Endothelial cell of umbilical vein (primary cell): ENCODE results near the gene TRMO. TPM values are rescaled to one million over a fixed set of nuclear protein-coding genes. Genes with fewer than 3 reads are reported as not detected.
"Not testable (repeated sequence)": the region's sequence is repeated elsewhere in the genome, so short reads cannot be mapped to it uniquely, and the experiment has no call there.

Source experiments
- BruUV-seq: library from RNA; stranded (reverse); fragments of 400-500 nt; replicated peaks from 2 replicates; lab custom pipeline; 2021; lab: Mats Ljungman, UMichigan
- CTCF ChIA-PET: fragments of 300-600, 350-600 bp; sonication (Branson Sonifier 250); formaldehyde crosslinking; loops from one replicate; lab custom pipeline; 2021; ENCODE audit warnings: antibody characterized with exemption, inconsistent platforms; lab: Charles Lee
- POLR2A ChIA-PET: fragments of 300-600, 350-600 bp; sonication (Branson Sonifier 250); formaldehyde crosslinking; loops from one replicate; lab custom pipeline; 2021; ENCODE audit warnings: antibody characterized with exemption, inconsistent platforms; lab: Charles Lee
- DNase-seq: peaks from one replicate; pipeline ENCODE4 v3.0.0-alpha.2; 2011; ENCODE audit warnings: low read depth, low spot score
- FAIRE-seq: peaks from 2 replicates; lab custom pipeline; 2011; peaks lifted over from hg19 to GRCh38; lab: Jason Lieb, UNC
- H2AFZ ChIP-seq: 2 replicates; pipeline ENCODE4 v1.6.0; 2012; ENCODE audit warnings: low read depth, low read length, control low read depth, inconsistent platforms
- H3K27ac ChIP-seq: 2 replicates; pipeline ENCODE4 v1.5.1; 2011; ENCODE audit warnings: low read depth, mild to moderate bottlenecking, control low read depth, low read length, moderate library complexity; ENCODE audit not compliant: insufficient read depth
- H3K27me3 ChIP-seq, 2 experiments: 2 replicates each; pipeline versions ENCODE4 v1.6.0 to v1.6.1; 2011; ENCODE audit warnings: low read length in 2 of 2, mixed read lengths in 1 of 2; ENCODE audit not compliant: control insufficient read depth in 2 of 2, insufficient read depth in 2 of 2
- H3K36me3 ChIP-seq, 2 experiments: 2 replicates in 1 of 2; 3 replicates in 1 of 2; pipeline ENCODE4 v1.5.1; 2011; ENCODE audit warnings: low read length in 2 of 2, mild to moderate bottlenecking in 1 of 2, moderate library complexity in 1 of 2; ENCODE audit not compliant: control insufficient read depth in 2 of 2, insufficient read depth in 2 of 2; ENCODE audit errors: extremely low read depth in 1 of 2
- H3K4me1 ChIP-seq: 3 replicates; pipeline ENCODE4 v1.5.1; 2011; ENCODE audit warnings: mild to moderate bottlenecking, low read length; ENCODE audit not compliant: control insufficient read depth, insufficient read depth; ENCODE audit errors: extremely low read depth
- H3K4me2 ChIP-seq: 2 replicates; pipeline ENCODE4 v1.6.1; 2011; ENCODE audit warnings: low read length, control low read depth, mixed read lengths; ENCODE audit not compliant: insufficient read depth
- H3K4me3 ChIP-seq, 3 experiments: fragments of 200-600 bp in 1 of 3; sonication (generic), shearing (Covaris generic) in 1 of 3; replicated peaks in 1 of 3; 2 replicates each; pipeline ENCODE4 v1.5.1; 2011 to 2016; ENCODE audit warnings: control low read depth in 3 of 3, low read length in 3 of 3, mild to moderate bottlenecking in 2 of 3, inconsistent platforms in 1 of 3, low read depth in 1 of 3, moderate library complexity in 1 of 3; ENCODE audit not compliant: insufficient read depth in 1 of 3
- H3K79me2 ChIP-seq: 2 replicates; pipeline ENCODE4 v1.6.0; 2012; ENCODE audit warnings: low read length, inconsistent platforms; ENCODE audit not compliant: control insufficient read depth, insufficient read depth
- H3K9ac ChIP-seq: replicated peaks from 2 replicates; pipeline ENCODE3; 2011; ENCODE audit warnings: low read length, control low read depth; ENCODE audit not compliant: insufficient read depth; ENCODE audit errors: extremely low read depth
- H3K9me1 ChIP-seq: replicated peaks from 3 replicates; pipeline ENCODE4 v1.6.0; 2011; ENCODE audit warnings: mild to moderate bottlenecking, low read length; ENCODE audit not compliant: control insufficient read depth, insufficient read depth; ENCODE audit errors: extremely low read depth
- H3K9me3 ChIP-seq: replicated peaks from 2 replicates; pipeline ENCODE4 v1.5.1; 2012; ENCODE audit warnings: low read length, inconsistent platforms; ENCODE audit not compliant: control insufficient read depth, insufficient read depth
- H4K20me1 ChIP-seq: replicated peaks from 2 replicates; pipeline ENCODE3; 2011; ENCODE audit warnings: mild to moderate bottlenecking, low read length; ENCODE audit not compliant: control insufficient read depth, insufficient read depth; ENCODE audit errors: extremely low read depth
- CTCF ChIP-seq, 2 donors: IDR thresholded peaks; 1 replicate in 1 of 2; 2 replicates in 1 of 2; pipeline ENCODE4 v1.5.1; 2011; ENCODE audit warnings: low read length in 2 of 2, mild to moderate bottlenecking in 2 of 2, moderate library complexity in 2 of 2, control low read depth in 1 of 2, inconsistent platforms in 1 of 2, low read depth in 1 of 2; ENCODE audit not compliant: insufficient read depth in 1 of 2; ENCODE audit errors: extremely low read depth in 1 of 2
- JUN ChIP-seq: IDR thresholded peaks from 2 replicates; pipeline ENCODE4 v1.6.1; 2011; ENCODE audit warnings: borderline replicate concordance, low read depth; ENCODE audit not compliant: insufficient read length, insufficient read depth
- dilution Hi-C: fragments of 300-500 bp; cut with MboI; formaldehyde crosslinking; loops from one replicate; pipeline ENCODE4 v1.15.0; 2019; ENCODE audit warnings: low sequenced_read_pairs; ENCODE audit not compliant: extremely low pct_ligation_motif_present
- intact Hi-C: fragments of 100-400 bp; cut with micrococcal nuclease; formaldehyde crosslinking; loops from one replicate; pipeline ENCODE4 v1.10.0; 2022
- polyA plus RNA-seq, 4 experiments: library from polyadenylated mRNA; depleted of rRNA in 3 of 4; stranded (reverse) in 3 of 4; unstranded in 1 of 4; fragments of >200 nt; gene quantifications; 2 replicates each; pipeline versions ENCODE4 v1.2.1 to v1.2.3, GENCODE V29; 2011 to 2012; ENCODE audit warnings: missing spikeins in 1 of 4
- total RNA-seq: library from RNA; stranded (reverse); gene quantifications from 2 replicates; pipeline ENCODE4 v1.2.3, GENCODE V29; 2021

TRMO gene
- total and polyA plus RNA-seq, 2 donors (not counting 3 experiments of a cell fraction or from before 2014, with no cell fraction given): 10.1 to 11.9 TPM

GRCh38 chr9:97954550-97954989, 32.3 kb upstream of the TRMO start:
- BruUV-seq: no TSS peak
- POLR2A ChIA-PET: no interaction called here
- no peak overlapping the region for H3K4me2 ChIP-seq
- H3K36me3 ChIP-seq: no peaks in the 10 kb centered on the region
- H3K79me2 ChIP-seq: no peaks in the 10 kb centered on the region
- no peaks in the 10 kb centered on the region for H3K4me1 ChIP-seq
- CTCF ChIA-PET: interaction anchor here (0.9 kb wide), 1 partner anchor 10 kb away, joined by 3 read pairs; no protein-coding TSS in a partner anchor
- H2AFZ ChIP-seq: no peak overlapping the region
- H3K27ac ChIP-seq: no peak overlapping the region
- no peak overlapping the region for H3K4me3 ChIP-seq
- H3K9me1 ChIP-seq: no peaks in the 10 kb centered on the region
- DNase-seq: peak; percentile 21
- dilution Hi-C loops: no loop called here
- no peaks in the 10 kb centered on the region for H3K9me3 ChIP-seq
- intact Hi-C loops: loop anchor here (1.0 kb wide), 2 partner anchors 31 to 244 kb away; no protein-coding TSS in a partner anchor
- H4K20me1 ChIP-seq: no peaks in the 10 kb centered on the region
- no peak overlapping the region for H3K9ac ChIP-seq
- H3K27me3 ChIP-seq: peaks cover 2 to 3% of the 10 kb centered on the region in 2 experiments
- TF ChIP-seq CTCF (IDR thresholded peaks at IDR 0.05; ENCODE audit: extremely low read depth in 1 of 2, insufficient read depth in 1 of 2, low read depth in 1 of 2, low read length in 2 of 2) (peak; percentile 37 to 58), JUN (no peak)
- peak; percentile 75 for FAIRE-seq

- H3K4me2 ChIP-seq, BruUV-seq, dilution Hi-C loops, H4K20me1 ChIP-seq, H3K36me3 ChIP-seq, H3K9me3 ChIP-seq, H3K4me1 ChIP-seq, CTCF ChIA-PET, H3K79me2 ChIP-seq, intact Hi-C loops, POLR2A ChIA-PET, H3K9me1 ChIP-seq, H3K27ac ChIP-seq, H2AFZ ChIP-seq, DNase-seq, FAIRE-seq, H3K4me3 ChIP-seq, H3K27me3 ChIP-seq, H3K9ac ChIP-seq: not testable (repeated sequence)
Observed at GRCh38 chr9:97950873-97951272, 28.6 kb upstream of the TRMO start.

- H4K20me1 ChIP-seq, dilution Hi-C loops, FAIRE-seq, H3K9ac ChIP-seq, BruUV-seq, H3K79me2 ChIP-seq, DNase-seq, CTCF ChIA-PET, H3K4me1 ChIP-seq, intact Hi-C loops, H3K9me1 ChIP-seq, H3K36me3 ChIP-seq, H3K4me3 ChIP-seq, H2AFZ ChIP-seq, H3K27ac ChIP-seq, POLR2A ChIA-PET, H3K4me2 ChIP-seq, H3K9me3 ChIP-seq: not testable (repeated sequence)
- peaks cover 9 to 24% of the 10 kb centered on the region in 2 experiments for H3K27me3 ChIP-seq
Observed at GRCh38 chr9:97947094-97947493, 24.8 kb upstream of the TRMO start.
